ENCODE data around the gene KRTAP9-7. TPM values are rescaled to one million over a fixed set of nuclear protein-coding genes. Genes with fewer than 3 reads are reported as not detected.

Gene KRTAP9-7
- total and polyA plus RNA-seq, 2 donors (not counting 3 experiments of a cell fraction or from before 2014, with no cell fraction given), result not detected

- Histone ChIP-seq H3K4me3 (replicated peaks in 1 of 3; ENCODE audit: insufficient read depth in 1 of 3, low read depth in 1 of 3, low read length in 3 of 3) (no peak overlapping the region), H3K4me1 (ENCODE audit: control insufficient read depth, extremely low read depth, insufficient read depth, low read length) (no peaks in the 10 kb centered on the region), H3K9me3 (replicated peaks; ENCODE audit: control insufficient read depth, insufficient read depth, low read length) (no peaks in the 10 kb centered on the region), H3K27ac (ENCODE audit: insufficient read depth, low read depth, low read length) (no peak overlapping the region), H3K4me2 (ENCODE audit: insufficient read depth, low read length) (no peak overlapping the region), H2AFZ (ENCODE audit: low read depth, low read length) (no peak overlapping the region), H4K20me1 (replicated peaks; ENCODE audit: control insufficient read depth, extremely low read depth, insufficient read depth, low read length) (no peaks in the 10 kb centered on the region), H3K36me3 (ENCODE audit: control insufficient read depth in 2 of 2, extremely low read depth in 1 of 2, insufficient read depth in 2 of 2, low read length in 2 of 2) (no peaks in the 10 kb centered on the region), H3K79me2 (ENCODE audit: control insufficient read depth, insufficient read depth, low read length) (no peaks in the 10 kb centered on the region), H3K27me3 (ENCODE audit: control insufficient read depth in 2 of 2, insufficient read depth in 2 of 2, low read length in 2 of 2) (peaks cover 0 to 2% of the 10 kb centered on the region in 2 experiments), H3K9ac (replicated peaks; ENCODE audit: extremely low read depth, insufficient read depth, low read length) (no peak overlapping the region), H3K9me1 (replicated peaks; ENCODE audit: control insufficient read depth, extremely low read depth, insufficient read depth, low read length) (no peaks in the 10 kb centered on the region)
- FAIRE-seq (no peak), DNase-seq (ENCODE audit: low read depth, low spot score) (no peak)
- BruUV-seq (replicated peaks), result no TSS peak
- CTCF ChIA-PET, result no interaction called here
- TF ChIP-seq JUN (IDR thresholded peaks at IDR 0.05; ENCODE audit: borderline replicate concordance, insufficient read depth, insufficient read length, low read depth), result no peak
- no peak for TF ChIP-seq FOS (IDR thresholded peaks at IDR 0.05; ENCODE audit: borderline replicate concordance, insufficient read depth, low read length)
- TF ChIP-seq POLR2A (IDR thresholded peaks at IDR 0.05; ENCODE audit: low read depth, low read length), result no peak
- no peak for TF ChIP-seq POLR2AphosphoS5 (IDR thresholded peaks at IDR 0.05; ENCODE audit: insufficient read depth, low read depth, low read length)
- dilution Hi-C loops (cut with MboI; ENCODE audit: extremely low pct_ligation_motif_present, low sequenced_read_pairs) (no loop called here), intact Hi-C loops (cut with micrococcal nuclease) (no loop called here)
- POLR2A ChIA-PET, result no interaction called here
Observed at GRCh38 chr17:41287050-41287449, 11.6 kb downstream of the KRTAP9-7 start.

GRCh38 chr17:41294016-41294415 is 18.5 kb downstream of the KRTAP9-7 start:
- H2AFZ ChIP-seq (ENCODE audit: low read depth, low read length), result no peak overlapping the region
- intact Hi-C loops (cut with micrococcal nuclease) (no loop called here), dilution Hi-C loops (cut with MboI; ENCODE audit: extremely low pct_ligation_motif_present, low sequenced_read_pairs) (no loop called here)
- H3K27ac ChIP-seq (ENCODE audit: insufficient read depth, low read depth, low read length), result no peak overlapping the region
- FAIRE-seq (no peak), DNase-seq (ENCODE audit: low read depth, low spot score) (no peak)
- ChIA-PET CTCF (interaction anchor here (0.8 kb wide), 1 partner anchor 28 kb away, joined by 3 read pairs; no protein-coding TSS in a partner anchor), POLR2A (no interaction called here)
- no peaks in the 10 kb centered on the region for H4K20me1 ChIP-seq (replicated peaks; ENCODE audit: control insufficient read depth, extremely low read depth, insufficient read depth, low read length)
- H3K9ac ChIP-seq (replicated peaks; ENCODE audit: extremely low read depth, insufficient read depth, low read length), result no peak overlapping the region
- no peaks in the 10 kb centered on the region for H3K79me2 ChIP-seq (ENCODE audit: control insufficient read depth, insufficient read depth, low read length)
- no peaks in the 10 kb centered on the region for H3K4me1 ChIP-seq (ENCODE audit: control insufficient read depth, extremely low read depth, insufficient read depth, low read length)
- no peaks in the 10 kb centered on the region for H3K9me1 ChIP-seq (replicated peaks; ENCODE audit: control insufficient read depth, extremely low read depth, insufficient read depth, low read length)
- no peaks in the 10 kb centered on the region for H3K9me3 ChIP-seq (replicated peaks; ENCODE audit: control insufficient read depth, insufficient read depth, low read length)
- H3K36me3 ChIP-seq (ENCODE audit: control insufficient read depth in 2 of 2, extremely low read depth in 1 of 2, insufficient read depth in 2 of 2, low read length in 2 of 2), result no peaks in the 10 kb centered on the region
- H3K27me3 ChIP-seq (ENCODE audit: control insufficient read depth in 2 of 2, insufficient read depth in 2 of 2, low read length in 2 of 2), result no peaks in the 10 kb centered on the region
- TF ChIP-seq MYC (IDR thresholded peaks at IDR 0.05; ENCODE audit: low read depth, low read length) (no peak), JUN (IDR thresholded peaks at IDR 0.05; ENCODE audit: borderline replicate concordance, insufficient read depth, insufficient read length, low read depth) (no peak), POLR2A (IDR thresholded peaks at IDR 0.05; ENCODE audit: low read depth, low read length) (no peak), GATA2 (IDR thresholded peaks at IDR 0.05; ENCODE audit: insufficient read depth, insufficient read length, low read depth, low read length) (no peak), FOS (IDR thresholded peaks at IDR 0.05; ENCODE audit: borderline replicate concordance, insufficient read depth, low read length) (no peak), CTCF (IDR thresholded peaks at IDR 0.05; ENCODE audit: extremely low read depth in 1 of 2, insufficient read depth in 1 of 2, low read depth in 1 of 2, low read length in 2 of 2) (no peak), MAX (IDR thresholded peaks at IDR 0.05; ENCODE audit: insufficient read depth, insufficient read length) (no peak), EZH2 (IDR thresholded peaks at IDR 0.05; ENCODE audit: borderline replicate concordance, low read depth, low read length, severe bottlenecking) (no peak), POLR2AphosphoS5 (IDR thresholded peaks at IDR 0.05; ENCODE audit: insufficient read depth, low read depth, low read length) (no peak)
- H3K4me2 ChIP-seq (ENCODE audit: insufficient read depth, low read length), result no peak overlapping the region
- BruUV-seq (replicated peaks), result no TSS peak
- no peak overlapping the region for H3K4me3 ChIP-seq (replicated peaks in 1 of 3; ENCODE audit: insufficient read depth in 1 of 3, low read depth in 1 of 3, low read length in 3 of 3)

Data from endothelial cell of umbilical vein (primary cell).